ENCODE measurements around the gene MYH14. TPM values are rescaled to one million over a fixed set of nuclear protein-coding genes. Genes with fewer than 3 reads are reported as not detected.

The MYH14 gene
- total and polyA plus RNA-seq, 12 donors = 0.22 to 8.5 (median 3.1) TPM

DNA sequence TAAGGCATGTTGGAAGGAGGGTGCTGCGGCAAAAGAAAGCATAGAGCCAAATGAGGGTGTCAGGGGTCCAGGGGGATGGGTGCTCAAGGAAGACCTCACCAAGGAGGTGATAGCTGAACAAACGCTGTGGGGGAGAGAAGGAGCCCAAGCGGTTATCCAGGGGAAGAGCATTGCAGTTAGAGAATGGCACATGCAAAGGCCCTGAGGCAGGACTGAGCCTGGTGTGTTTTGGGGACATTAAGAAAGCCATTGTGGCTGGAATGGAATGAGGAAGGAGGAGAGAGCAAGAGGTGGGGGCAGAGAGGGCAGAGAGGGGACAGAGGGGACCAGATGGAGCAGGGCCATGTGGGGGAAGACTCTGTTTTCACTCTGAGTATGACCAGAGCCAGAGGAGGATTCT is 6.1 kb upstream of the MYH14 start:
- TF ChIP-seq, protein P1, sequence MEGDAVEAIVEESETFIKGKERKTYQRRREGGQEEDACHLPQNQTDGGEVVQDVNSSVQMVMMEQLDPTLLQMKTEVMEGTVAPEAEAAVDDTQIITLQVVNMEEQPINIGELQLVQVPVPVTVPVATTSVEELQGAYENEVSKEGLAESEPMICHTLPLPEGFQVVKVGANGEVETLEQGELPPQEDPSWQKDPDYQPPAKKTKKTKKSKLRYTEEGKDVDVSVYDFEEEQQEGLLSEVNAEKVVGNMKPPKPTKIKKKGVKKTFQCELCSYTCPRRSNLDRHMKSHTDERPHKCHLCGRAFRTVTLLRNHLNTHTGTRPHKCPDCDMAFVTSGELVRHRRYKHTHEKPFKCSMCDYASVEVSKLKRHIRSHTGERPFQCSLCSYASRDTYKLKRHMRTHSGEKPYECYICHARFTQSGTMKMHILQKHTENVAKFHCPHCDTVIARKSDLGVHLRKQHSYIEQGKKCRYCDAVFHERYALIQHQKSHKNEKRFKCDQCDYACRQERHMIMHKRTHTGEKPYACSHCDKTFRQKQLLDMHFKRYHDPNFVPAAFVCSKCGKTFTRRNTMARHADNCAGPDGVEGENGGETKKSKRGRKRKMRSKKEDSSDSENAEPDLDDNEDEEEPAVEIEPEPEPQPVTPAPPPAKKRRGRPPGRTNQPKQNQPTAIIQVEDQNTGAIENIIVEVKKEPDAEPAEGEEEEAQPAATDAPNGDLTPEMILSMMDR (IDR thresholded peaks at IDR 0.05) = no peak
- DNase-seq = no peak
- H3K4me1 ChIP-seq (replicated peaks in 1 of 2) = peaks cover 9 to 13% of the 10 kb centered on the region in 2 donors
- no peak overlapping the region for H3K27ac ChIP-seq
- WGBS, 4 donors = 63 to 69% (median 67%) methylated on average over 3 of the region's 3 CpGs
- H3K36me3 ChIP-seq (replicated peaks in 1 of 2) = no peaks in the 10 kb centered on the region
- intact Hi-C loops (cut with DNase I) = no loop called here
- H3K4me3 ChIP-seq = no peak overlapping the region
- H3K9me3 ChIP-seq (replicated peaks in 1 of 3) = no peaks in the 10 kb centered on the region
- peaks cover 12% of the 10 kb centered on the region for H3K27me3 ChIP-seq

DNA sequence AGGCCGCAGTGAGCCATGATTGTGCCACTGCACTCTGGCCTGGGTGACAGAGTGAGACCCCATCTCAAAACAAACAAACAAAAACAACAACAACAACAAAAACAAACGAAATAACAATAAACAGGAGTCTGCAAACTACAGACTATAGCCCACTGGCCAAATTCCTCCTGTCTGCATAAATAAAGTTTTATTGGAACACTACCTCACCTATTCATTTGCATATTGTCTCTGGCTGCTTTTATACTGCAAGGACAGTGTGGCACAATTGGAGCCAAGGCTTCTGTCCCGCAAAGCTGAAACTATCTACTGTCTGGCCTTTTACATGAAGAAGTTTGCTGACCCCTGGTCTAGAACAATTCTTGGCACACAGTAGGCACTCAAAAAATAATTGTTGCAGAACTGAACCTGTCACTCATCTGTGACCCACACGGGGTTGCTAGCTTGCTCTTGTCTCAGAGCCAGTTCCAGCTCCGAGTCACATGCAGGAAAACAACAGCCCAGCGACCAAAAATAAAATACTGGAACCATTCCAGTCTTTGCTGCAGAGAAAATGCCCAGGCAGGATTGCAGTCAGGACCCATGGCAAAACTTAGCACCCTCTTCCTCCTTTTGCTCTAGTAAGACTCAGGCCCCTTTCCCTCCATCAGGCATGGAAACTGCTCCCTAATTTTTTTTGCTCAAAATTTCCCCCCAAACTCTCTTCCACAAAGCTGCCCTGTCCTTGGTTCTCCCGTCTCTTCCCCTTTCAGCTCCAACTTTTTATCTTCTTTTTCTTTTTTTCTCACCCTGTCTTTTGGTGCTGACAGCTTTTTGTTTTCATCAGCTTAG is 4.8 kb upstream of the MYH14 start:
- 19 to 30% (median 27%) methylated on average over 7 of the region's 7 CpGs for WGBS, 4 donors
- peak in 4 of 7 donors; percentile 19 to 53 (median 44) for DNase-seq
- H3K27me3 ChIP-seq = peaks cover 25% of the 10 kb centered on the region
- H3K4me1 ChIP-seq (replicated peaks in 1 of 2) = peaks cover 9 to 13% of the 10 kb centered on the region in 2 donors
- intact Hi-C loops (cut with DNase I) = no loop called here
- H3K4me3 ChIP-seq = no peak overlapping the region
- no peaks in the 10 kb centered on the region for H3K9me3 ChIP-seq (replicated peaks in 1 of 3)
- H3K36me3 ChIP-seq (replicated peaks in 1 of 2) = no peaks in the 10 kb centered on the region
- H3K27ac ChIP-seq = no peak overlapping the region
- TF ChIP-seq POLR2A (IDR thresholded peaks at IDR 0.05) = no peak
- TF ChIP-seq, protein P1 (IDR thresholded peaks at IDR 0.05) = no peak

DNA sequence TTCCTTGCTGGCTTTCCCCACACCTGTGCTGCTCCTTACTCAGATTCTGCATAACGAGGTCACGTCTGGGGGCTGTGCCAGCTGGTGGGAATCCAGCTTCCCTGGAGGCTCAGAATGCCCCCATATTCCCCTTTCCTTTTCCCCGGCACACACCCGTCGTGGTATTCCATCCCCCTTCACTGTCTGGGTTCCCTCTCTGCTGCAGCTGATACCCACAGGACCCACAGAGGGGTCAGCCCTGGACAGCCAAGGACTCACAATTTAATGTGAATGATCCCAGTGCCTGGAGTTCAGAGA is 4.2 kb upstream of the MYH14 start:
- no peak for TF ChIP-seq POLR2A (IDR thresholded peaks at IDR 0.05)
- TF ChIP-seq, protein P1 (IDR thresholded peaks at IDR 0.05) = no peak
- peaks cover 31% of the 10 kb centered on the region for H3K27me3 ChIP-seq
- intact Hi-C loops (cut with DNase I) = no loop called here
- no peaks in the 10 kb centered on the region for H3K36me3 ChIP-seq (replicated peaks in 1 of 2)
- H3K4me1 ChIP-seq (replicated peaks in 1 of 2) = peaks cover 9 to 13% of the 10 kb centered on the region in 2 donors
- no peaks in the 10 kb centered on the region for H3K9me3 ChIP-seq (replicated peaks in 1 of 3)
- no peak overlapping the region for H3K4me3 ChIP-seq
- peak overlapping the region in 1 of 5 donors; percentile 44 for H3K27ac ChIP-seq
- peak in 2 of 7 donors; percentile 56 to 65 for DNase-seq
- WGBS, 4 donors = 2 to 5% (median 3%) methylated on average over 5 of the region's 5 CpGs

DNA sequence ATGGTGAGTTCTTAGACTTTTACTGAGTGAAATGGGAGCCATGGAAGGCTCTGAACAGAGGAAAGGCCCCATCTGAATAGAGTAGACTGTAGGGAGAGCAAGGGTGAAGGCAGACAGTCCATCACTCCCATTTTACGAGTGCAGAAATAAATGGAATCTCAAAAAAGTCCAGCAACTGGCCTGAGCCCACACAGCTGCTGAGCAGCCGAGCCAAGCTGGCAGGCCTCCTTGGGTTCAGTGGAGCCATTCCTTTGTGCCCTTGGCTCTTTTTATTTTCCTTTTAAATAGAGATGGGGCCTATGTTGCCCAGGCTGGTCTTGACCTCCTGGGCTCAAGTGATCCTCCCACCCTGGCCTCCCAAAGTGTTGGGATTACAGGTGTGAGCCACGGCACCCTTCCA is 1.0 kb upstream of the MYH14 start:
- intact Hi-C loops (cut with DNase I) = no loop called here
- Histone ChIP-seq H3K36me3 (replicated peaks in 1 of 2) (no peaks in the 10 kb centered on the region), H3K27ac (no peak overlapping the region), H3K4me3 (no peak overlapping the region), H3K9me3 (replicated peaks in 1 of 3) (no peaks in the 10 kb centered on the region), H3K4me1 (replicated peaks in 1 of 2) (peaks cover 9 to 13% of the 10 kb centered on the region in 2 donors), H3K27me3 (peaks cover 48% of the 10 kb centered on the region)
- DNase-seq = no peak
- TF ChIP-seq, protein P1 (IDR thresholded peaks at IDR 0.05) = no peak
- no peak for TF ChIP-seq POLR2A (IDR thresholded peaks at IDR 0.05)
- WGBS, 4 donors = 81 to 86% (median 85%) methylated on average over 3 of the region's 3 CpGs
